Astrocyte of the cerebellum (primary cell): ENCODE measurements around the gene RC3H2.

Experiments used
- DNase-seq: peaks from one replicate; pipeline ENCODE4 v3.0.0-alpha.2; 2011; ENCODE audit warnings: low read depth
- H3K4me3 ChIP-seq: 2 replicates; pipeline ENCODE4 v1.5.1; 2011; ENCODE audit warnings: mild to moderate bottlenecking, low read depth, low read length, moderate library complexity
- CTCF ChIP-seq: IDR thresholded peaks from 2 replicates; pipeline ENCODE4 v1.5.1; 2012; ENCODE audit warnings: low read length, low read depth, moderate library complexity, mild to moderate bottlenecking; ENCODE audit errors: missing control alignments
- in situ Hi-C: cut with HindIII; loops from 2 replicates; pipeline ENCODE4 v1.10.0; 2017; ENCODE audit warnings: low sequenced_read_pairs

Gene RC3H2

DNA sequence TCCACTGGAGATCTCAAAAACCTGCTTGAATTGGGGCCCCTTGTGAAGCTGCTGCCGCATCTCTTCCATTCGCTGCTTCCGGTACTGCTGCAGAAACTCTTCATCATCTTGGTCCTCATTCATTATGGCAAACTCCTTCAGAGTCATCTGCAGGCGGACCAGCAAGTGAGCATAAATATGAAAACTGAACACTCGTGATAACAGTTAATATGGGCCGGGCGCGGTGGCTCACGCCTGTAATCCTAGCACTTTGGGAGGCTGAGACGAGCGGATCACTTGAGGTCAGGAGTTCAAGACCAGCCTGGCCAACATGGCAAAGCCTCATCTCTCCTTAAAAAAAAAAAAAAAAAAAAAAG is 84.7 kb downstream of the RC3H2 start:
- no peak for TF ChIP-seq CTCF
- H3K4me3 ChIP-seq = no peak overlapping the region
- DNase-seq = no peak
- in situ Hi-C loops = no loop called here

GRCh38 chr9:122819791-122820489 is 85.2 kb downstream of the RC3H2 start:
- TF ChIP-seq CTCF = no peak
- no peak for DNase-seq
- in situ Hi-C loops = no loop called here
- H3K4me3 ChIP-seq = no peak overlapping the region

GRCh38 chr9:122819326-122819725 is 85.8 kb downstream of the RC3H2 start:
- in situ Hi-C loops = no loop called here
- peak; percentile 18 for DNase-seq
- no peak overlapping the region for H3K4me3 ChIP-seq
- TF ChIP-seq CTCF = no peak

- no peak for TF ChIP-seq CTCF
- no peak for DNase-seq
- in situ Hi-C loops = no loop called here
- no peak overlapping the region for H3K4me3 ChIP-seq
Measured at GRCh38 chr9:122816163-122816867, 88.8 kb downstream of the RC3H2 start.

GRCh38 chr9:122815544-122815943 is 89.6 kb downstream of the RC3H2 start:
- in situ Hi-C loops = no loop called here
- TF ChIP-seq CTCF = no peak
- no peak for DNase-seq
- H3K4me3 ChIP-seq = no peak overlapping the region

DNA sequence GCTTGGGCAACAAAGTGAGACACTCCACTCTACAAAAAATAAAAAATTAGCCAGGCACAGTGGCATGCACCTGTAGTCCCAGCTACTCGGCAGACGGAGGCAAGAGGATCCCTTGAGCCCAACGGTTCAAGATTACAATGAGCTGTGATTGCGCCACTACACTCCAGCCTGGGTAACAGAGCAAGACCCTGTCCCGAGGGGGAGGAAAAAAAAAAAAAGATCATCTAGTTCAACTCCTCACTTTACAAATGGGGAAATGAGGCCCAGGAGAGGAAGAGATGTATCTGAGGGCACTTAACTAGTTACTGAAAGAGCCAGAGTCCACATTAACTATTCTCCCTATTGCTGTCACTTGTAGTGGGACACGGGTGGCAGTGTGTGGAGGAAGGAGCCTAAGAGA is 90.6 kb downstream of the RC3H2 start:
- in situ Hi-C loops = no loop called here
- no peak overlapping the region for H3K4me3 ChIP-seq
- DNase-seq = no peak
- no peak for TF ChIP-seq CTCF
